Measurements from ENCODE around the gene MAGI2.

MAGI2 gene

GRCh38 chr7:78736548-78736947 lies 716.9 kb downstream of the MAGI2 start:
- Histone ChIP-seq H3K79me2 (ENCODE audit: insufficient read depth, low read length) (no peaks in the 10 kb centered on the region), H3K4me3 (ENCODE audit: insufficient read depth, low read length, poor library complexity, severe bottlenecking) (no peak overlapping the region)
- no peak for TF ChIP-seq CTCF (IDR thresholded peaks at IDR 0.05; ENCODE audit: insufficient read depth, low read length, poor library complexity, severe bottlenecking)
- no peak for TF ChIP-seq EZH2phosphoT487 (conservative IDR thresholded peaks at IDR 0.05; ENCODE audit: low read length)

GRCh38 chr7:78734626-78735025 lies 718.8 kb downstream of the MAGI2 start:
- no peaks in the 10 kb centered on the region for H3K79me2 ChIP-seq (ENCODE audit: insufficient read depth, low read length)
- no peaks in the 10 kb centered on the region for H3F3A ChIP-seq (ENCODE audit: insufficient read depth)
- no peak overlapping the region for H3K4me3 ChIP-seq (ENCODE audit: insufficient read depth, low read length, poor library complexity, severe bottlenecking)
- no peaks in the 10 kb centered on the region for H3K9me2 ChIP-seq (replicated peaks; ENCODE audit: insufficient read depth, low read length)
- H3K27me3 ChIP-seq (ENCODE audit: low read length), result no peaks in the 10 kb centered on the region
- H2AFZ ChIP-seq (ENCODE audit: low read depth, low read length, severe bottlenecking), result no peak overlapping the region
- no peaks in the 10 kb centered on the region for H3K9me3 ChIP-seq (ENCODE audit: insufficient read depth, low read length)
- H3K27ac ChIP-seq (ENCODE audit: low read depth, low read length), result no peak overlapping the region
- no peak overlapping the region for H3K9ac ChIP-seq (ENCODE audit: low read length)
- H3K36me3 ChIP-seq (ENCODE audit: low read length), result no peaks in the 10 kb centered on the region
- TF ChIP-seq EZH2phosphoT487 (conservative IDR thresholded peaks at IDR 0.05; ENCODE audit: low read length) (no peak), CTCF (IDR thresholded peaks at IDR 0.05; ENCODE audit: insufficient read depth, low read length, poor library complexity, severe bottlenecking) (no peak)
- no peak overlapping the region for H3K4me2 ChIP-seq (ENCODE audit: low read depth, low read length, poor library complexity, severe bottlenecking)
- H4K20me1 ChIP-seq (ENCODE audit: low read depth, low read length), result no peaks in the 10 kb centered on the region

More at GRCh38 chr7:78736548-78736947, 716.9 kb downstream of the MAGI2 start:
- Histone ChIP-seq H3K27me3 (ENCODE audit: low read length) (no peaks in the 10 kb centered on the region), H3F3A (ENCODE audit: insufficient read depth) (no peaks in the 10 kb centered on the region), H3K27ac (ENCODE audit: low read depth, low read length) (no peak overlapping the region), H3K4me2 (ENCODE audit: low read depth, low read length, poor library complexity, severe bottlenecking) (no peak overlapping the region), H4K20me1 (ENCODE audit: low read depth, low read length) (no peaks in the 10 kb centered on the region), H3K9ac (ENCODE audit: low read length) (no peak overlapping the region), H3K9me2 (replicated peaks; ENCODE audit: insufficient read depth, low read length) (no peaks in the 10 kb centered on the region), H3K9me3 (ENCODE audit: insufficient read depth, low read length) (no peaks in the 10 kb centered on the region), H2AFZ (ENCODE audit: low read depth, low read length, severe bottlenecking) (no peak overlapping the region), H3K36me3 (ENCODE audit: low read length) (no peaks in the 10 kb centered on the region)

GRCh38 chr7:78720066-78720465 lies 733.4 kb downstream of the MAGI2 start:
- no peaks in the 10 kb centered on the region for H3K79me2 ChIP-seq (ENCODE audit: insufficient read depth, low read length)
- no peak overlapping the region for H2AFZ ChIP-seq (ENCODE audit: low read depth, low read length, severe bottlenecking)
- H3K9ac ChIP-seq (ENCODE audit: low read length), result no peak overlapping the region
- no peak overlapping the region for H3K4me2 ChIP-seq (ENCODE audit: low read depth, low read length, poor library complexity, severe bottlenecking)
- no peaks in the 10 kb centered on the region for H3K27me3 ChIP-seq (ENCODE audit: low read length)
- H4K20me1 ChIP-seq (ENCODE audit: low read depth, low read length), result no peaks in the 10 kb centered on the region
- H3K9me3 ChIP-seq (ENCODE audit: insufficient read depth, low read length), result no peaks in the 10 kb centered on the region
- H3F3A ChIP-seq (ENCODE audit: insufficient read depth), result no peaks in the 10 kb centered on the region
- TF ChIP-seq EZH2phosphoT487 (conservative IDR thresholded peaks at IDR 0.05; ENCODE audit: low read length), result no peak
- no peak for TF ChIP-seq CTCF (IDR thresholded peaks at IDR 0.05; ENCODE audit: insufficient read depth, low read length, poor library complexity, severe bottlenecking)
- H3K27ac ChIP-seq (ENCODE audit: low read depth, low read length), result no peak overlapping the region
- no peaks in the 10 kb centered on the region for H3K9me2 ChIP-seq (replicated peaks; ENCODE audit: insufficient read depth, low read length)
- H3K36me3 ChIP-seq (ENCODE audit: low read length), result no peaks in the 10 kb centered on the region
- H3K4me3 ChIP-seq (ENCODE audit: insufficient read depth, low read length, poor library complexity, severe bottlenecking), result no peak overlapping the region
